Adrenal gland (tissue), 5 donors: ENCODE measurements around the gene ABO.
"Not testable (repeated sequence)": the region's sequence is repeated elsewhere in the genome, so short reads cannot be mapped to it uniquely, and the experiment has no call there.

Source experiments
- POLR2A ChIP-seq, 2 donors: fragments of 450-650 bp; IDR thresholded peaks; one replicate each; pipeline ENCODE4 v1.6.1; 2017; ENCODE audit warnings: antibody characterized with exemption in 2 of 2, mild to moderate bottlenecking in 2 of 2, moderate library complexity in 1 of 2
- TF ChIP-seq, protein P1 (sequence below), 6 experiments: fragments of 450-650 bp in 4 of 6; fragments of 200-600 bp in 2 of 6; sonication (generic) in 1 of 6; IDR thresholded peaks; 1 replicate in 5 of 6; 2 replicates in 1 of 6; pipeline versions ENCODE4 v1.5.1 to v1.8.0; 2016 to 2021; ENCODE audit warnings: antibody characterized with exemption in 6 of 6, mild to moderate bottlenecking in 2 of 6, moderate library complexity in 1 of 6
- donor health status: DM: no; HTN: no; CAD: no.

GRCh38 chr9:133209327-133210201 is 65.4 kb downstream of the ABO start:
- TF ChIP-seq, protein P1, sequence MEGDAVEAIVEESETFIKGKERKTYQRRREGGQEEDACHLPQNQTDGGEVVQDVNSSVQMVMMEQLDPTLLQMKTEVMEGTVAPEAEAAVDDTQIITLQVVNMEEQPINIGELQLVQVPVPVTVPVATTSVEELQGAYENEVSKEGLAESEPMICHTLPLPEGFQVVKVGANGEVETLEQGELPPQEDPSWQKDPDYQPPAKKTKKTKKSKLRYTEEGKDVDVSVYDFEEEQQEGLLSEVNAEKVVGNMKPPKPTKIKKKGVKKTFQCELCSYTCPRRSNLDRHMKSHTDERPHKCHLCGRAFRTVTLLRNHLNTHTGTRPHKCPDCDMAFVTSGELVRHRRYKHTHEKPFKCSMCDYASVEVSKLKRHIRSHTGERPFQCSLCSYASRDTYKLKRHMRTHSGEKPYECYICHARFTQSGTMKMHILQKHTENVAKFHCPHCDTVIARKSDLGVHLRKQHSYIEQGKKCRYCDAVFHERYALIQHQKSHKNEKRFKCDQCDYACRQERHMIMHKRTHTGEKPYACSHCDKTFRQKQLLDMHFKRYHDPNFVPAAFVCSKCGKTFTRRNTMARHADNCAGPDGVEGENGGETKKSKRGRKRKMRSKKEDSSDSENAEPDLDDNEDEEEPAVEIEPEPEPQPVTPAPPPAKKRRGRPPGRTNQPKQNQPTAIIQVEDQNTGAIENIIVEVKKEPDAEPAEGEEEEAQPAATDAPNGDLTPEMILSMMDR (IDR thresholded peaks at IDR 0.05): not testable (repeated sequence)
- TF ChIP-seq POLR2A (IDR thresholded peaks at IDR 0.05): not testable (repeated sequence)
